Osteoblast (primary cell): ENCODE results near the gene KNG1. TPM values are rescaled to one million over a fixed set of nuclear protein-coding genes. Genes with fewer than 3 reads are reported as not detected.
"Not testable (repeated sequence)": the region's sequence is repeated elsewhere in the genome, so short reads cannot be mapped to it uniquely, and the experiment has no call there.

Source experiments
- DNase-seq: peaks from one replicate; pipeline ENCODE4 v3.0.0; 2011; ENCODE audit warnings: low spot score, mixed read lengths; ENCODE audit not compliant: insufficient read length; ENCODE audit errors: missing footprints
- H2AFZ ChIP-seq: 2 replicates; pipeline ENCODE4 v1.6.0; 2011; ENCODE audit warnings: mild to moderate bottlenecking, low read length
- H3K27ac ChIP-seq: 2 replicates; pipeline ENCODE4 v1.5.1; 2011; ENCODE audit warnings: mild to moderate bottlenecking, low read depth, low read length, moderate library complexity
- H3K27me3 ChIP-seq: 2 replicates; pipeline ENCODE4 v1.6.0; 2012; ENCODE audit warnings: mild to moderate bottlenecking, control low read depth, inconsistent platforms, low read length, moderate library complexity; ENCODE audit not compliant: insufficient read depth
- H3K36me3 ChIP-seq: 2 replicates; pipeline ENCODE4 v1.5.1; 2011; ENCODE audit warnings: mild to moderate bottlenecking, low read length, control low read depth, moderate library complexity; ENCODE audit not compliant: insufficient read depth
- H3K4me1 ChIP-seq: 2 replicates; pipeline ENCODE4 v1.5.1; 2011; ENCODE audit warnings: mild to moderate bottlenecking, low read length, control low read depth, moderate library complexity; ENCODE audit not compliant: insufficient read depth
- H3K4me2 ChIP-seq: 2 replicates; pipeline ENCODE4 v1.6.0; 2011; ENCODE audit warnings: mild to moderate bottlenecking, low read length; ENCODE audit not compliant: insufficient read depth
- H3K4me3 ChIP-seq: fragments of 200-600 bp; sonication (generic); 3 replicates; pipeline ENCODE4 v1.5.1; 2012; ENCODE audit warnings: mild to moderate bottlenecking, low read length, inconsistent platforms; ENCODE audit not compliant: insufficient read depth
- H3K79me2 ChIP-seq: 2 replicates; pipeline ENCODE4 v1.6.0; 2012; ENCODE audit warnings: mild to moderate bottlenecking, low read length, control low read depth, inconsistent platforms; ENCODE audit not compliant: insufficient read depth
- H3K9me3 ChIP-seq: 2 replicates; pipeline ENCODE4 v1.5.1; 2011; ENCODE audit warnings: low read depth, low read length, control low read depth
- H4K20me1 ChIP-seq: 2 replicates; pipeline ENCODE4 v1.6.0; 2012; ENCODE audit warnings: mild to moderate bottlenecking, low read length, control low read depth; ENCODE audit not compliant: insufficient read depth
- total RNA-seq: library from RNA; depleted of rRNA; stranded (reverse); fragments of >200 nt; gene quantifications from 2 replicates; pipeline ENCODE4 v1.2.3, GENCODE V29; 2012
- TF ChIP-seq, protein P1 (sequence below): IDR thresholded peaks from 2 replicates; pipeline ENCODE4 v1.5.1; 2011; ENCODE audit warnings: mild to moderate bottlenecking, low read depth, low read length, moderate library complexity; ENCODE audit errors: extremely low read depth

Gene KNG1
- total RNA-seq, 1 donor, result not detected

- TF ChIP-seq, protein P1, sequence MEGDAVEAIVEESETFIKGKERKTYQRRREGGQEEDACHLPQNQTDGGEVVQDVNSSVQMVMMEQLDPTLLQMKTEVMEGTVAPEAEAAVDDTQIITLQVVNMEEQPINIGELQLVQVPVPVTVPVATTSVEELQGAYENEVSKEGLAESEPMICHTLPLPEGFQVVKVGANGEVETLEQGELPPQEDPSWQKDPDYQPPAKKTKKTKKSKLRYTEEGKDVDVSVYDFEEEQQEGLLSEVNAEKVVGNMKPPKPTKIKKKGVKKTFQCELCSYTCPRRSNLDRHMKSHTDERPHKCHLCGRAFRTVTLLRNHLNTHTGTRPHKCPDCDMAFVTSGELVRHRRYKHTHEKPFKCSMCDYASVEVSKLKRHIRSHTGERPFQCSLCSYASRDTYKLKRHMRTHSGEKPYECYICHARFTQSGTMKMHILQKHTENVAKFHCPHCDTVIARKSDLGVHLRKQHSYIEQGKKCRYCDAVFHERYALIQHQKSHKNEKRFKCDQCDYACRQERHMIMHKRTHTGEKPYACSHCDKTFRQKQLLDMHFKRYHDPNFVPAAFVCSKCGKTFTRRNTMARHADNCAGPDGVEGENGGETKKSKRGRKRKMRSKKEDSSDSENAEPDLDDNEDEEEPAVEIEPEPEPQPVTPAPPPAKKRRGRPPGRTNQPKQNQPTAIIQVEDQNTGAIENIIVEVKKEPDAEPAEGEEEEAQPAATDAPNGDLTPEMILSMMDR, result no peak
- no peaks in the 10 kb centered on the region for H3K79me2 ChIP-seq
- H3K27ac ChIP-seq, result no peak overlapping the region
- no peaks in the 10 kb centered on the region for H3K9me3 ChIP-seq
- no peaks in the 10 kb centered on the region for H3K36me3 ChIP-seq
- no peaks in the 10 kb centered on the region for H4K20me1 ChIP-seq
- no peak overlapping the region for H2AFZ ChIP-seq
- H3K4me1 ChIP-seq, result no peaks in the 10 kb centered on the region
- H3K27me3 ChIP-seq, result no peaks in the 10 kb centered on the region
- H3K4me3 ChIP-seq, result no peak overlapping the region
- no peak for DNase-seq
- H3K4me2 ChIP-seq, result no peak overlapping the region
Observed at GRCh38 chr3:186697510-186697909, 19.6 kb upstream of the KNG1 start.

DNA sequence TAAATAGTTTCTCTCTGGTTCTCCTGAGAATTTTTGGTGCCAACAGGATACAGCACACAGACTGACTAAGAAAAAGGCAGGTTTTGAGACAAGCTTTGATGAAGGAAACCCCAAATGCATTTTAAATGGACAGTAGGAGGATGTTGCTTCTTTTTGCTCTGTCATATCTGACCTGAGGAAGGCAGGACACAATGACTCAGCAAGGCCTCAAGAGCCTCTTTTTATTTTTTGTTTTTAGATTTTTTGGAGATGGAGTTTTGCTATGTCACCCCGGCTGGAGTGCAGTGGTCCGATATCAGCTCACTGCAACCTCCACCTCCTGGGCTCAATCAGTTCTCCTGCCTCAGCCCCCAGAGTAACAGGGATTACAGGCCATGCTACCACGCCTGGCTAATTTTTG lies 16.9 kb upstream of the KNG1 start:
- no peaks in the 10 kb centered on the region for H3K36me3 ChIP-seq
- H2AFZ ChIP-seq, result no peak overlapping the region
- no peak overlapping the region for H3K27ac ChIP-seq
- no peaks in the 10 kb centered on the region for H4K20me1 ChIP-seq
- TF ChIP-seq, protein P1, result no peak
- no peak overlapping the region for H3K4me2 ChIP-seq
- no peaks in the 10 kb centered on the region for H3K27me3 ChIP-seq
- H3K4me1 ChIP-seq, result no peaks in the 10 kb centered on the region
- DNase-seq, result no peak
- no peak overlapping the region for H3K4me3 ChIP-seq
- no peaks in the 10 kb centered on the region for H3K9me3 ChIP-seq
- no peaks in the 10 kb centered on the region for H3K79me2 ChIP-seq

DNA sequence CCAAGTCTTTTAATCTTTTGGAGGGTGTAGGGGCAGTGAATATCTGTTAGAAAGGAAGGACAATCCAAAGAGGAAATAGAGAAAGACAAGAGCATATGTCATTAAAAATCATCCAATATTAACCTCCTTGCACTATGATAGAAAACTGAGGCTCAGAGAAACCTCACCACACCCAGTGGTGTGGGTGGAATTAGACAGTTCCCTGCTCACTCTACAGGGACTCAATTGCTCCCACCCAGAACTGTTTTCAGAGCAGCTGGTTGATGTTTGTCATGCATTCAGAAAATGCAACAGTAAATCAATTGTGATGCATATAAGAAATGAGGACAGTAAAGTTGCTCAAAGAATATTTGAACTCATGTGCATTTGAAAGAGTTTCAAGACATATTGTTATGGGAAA lies 14.7 kb upstream of the KNG1 start:
- H3K9me3 ChIP-seq, H2AFZ ChIP-seq, H3K4me1 ChIP-seq, H3K79me2 ChIP-seq, H4K20me1 ChIP-seq, H3K36me3 ChIP-seq, H3K27ac ChIP-seq, H3K27me3 ChIP-seq, H3K4me3 ChIP-seq, H3K4me2 ChIP-seq, DNase-seq: not testable (repeated sequence)

- no peaks in the 10 kb centered on the region for H3K9me3 ChIP-seq
- H3K4me2 ChIP-seq, result no peak overlapping the region
- H4K20me1 ChIP-seq, result no peaks in the 10 kb centered on the region
- H3K36me3 ChIP-seq, result no peaks in the 10 kb centered on the region
- H3K79me2 ChIP-seq, result no peaks in the 10 kb centered on the region
- H3K27ac ChIP-seq, result no peak overlapping the region
- H3K4me1 ChIP-seq, result no peaks in the 10 kb centered on the region
- TF ChIP-seq, protein P1, result no peak
- H3K4me3 ChIP-seq, result no peak overlapping the region
- DNase-seq, result no peak
- H3K27me3 ChIP-seq, result no peaks in the 10 kb centered on the region
- no peak overlapping the region for H2AFZ ChIP-seq
Observed at GRCh38 chr3:186705882-186706780, 11.0 kb upstream of the KNG1 start.
